GM19455 (cell line): ENCODE measurements around the gene DDR1.
"Not testable (repeated sequence)": the region's sequence is repeated elsewhere in the genome, so short reads cannot be mapped to it uniquely, and the experiment has no call there.

Source experiments
- ATAC-seq: cut with Tn5 transposase; IDR thresholded peaks from one replicate; pipeline ENCODE4 v1.9.1; 2021; ENCODE audit not compliant: unreplicated experiment

Gene DDR1

GRCh38 chr6:30852459-30852858 lies 31.9 kb upstream of the DDR1 start:
- not testable (repeated sequence) for ATAC-seq

DNA sequence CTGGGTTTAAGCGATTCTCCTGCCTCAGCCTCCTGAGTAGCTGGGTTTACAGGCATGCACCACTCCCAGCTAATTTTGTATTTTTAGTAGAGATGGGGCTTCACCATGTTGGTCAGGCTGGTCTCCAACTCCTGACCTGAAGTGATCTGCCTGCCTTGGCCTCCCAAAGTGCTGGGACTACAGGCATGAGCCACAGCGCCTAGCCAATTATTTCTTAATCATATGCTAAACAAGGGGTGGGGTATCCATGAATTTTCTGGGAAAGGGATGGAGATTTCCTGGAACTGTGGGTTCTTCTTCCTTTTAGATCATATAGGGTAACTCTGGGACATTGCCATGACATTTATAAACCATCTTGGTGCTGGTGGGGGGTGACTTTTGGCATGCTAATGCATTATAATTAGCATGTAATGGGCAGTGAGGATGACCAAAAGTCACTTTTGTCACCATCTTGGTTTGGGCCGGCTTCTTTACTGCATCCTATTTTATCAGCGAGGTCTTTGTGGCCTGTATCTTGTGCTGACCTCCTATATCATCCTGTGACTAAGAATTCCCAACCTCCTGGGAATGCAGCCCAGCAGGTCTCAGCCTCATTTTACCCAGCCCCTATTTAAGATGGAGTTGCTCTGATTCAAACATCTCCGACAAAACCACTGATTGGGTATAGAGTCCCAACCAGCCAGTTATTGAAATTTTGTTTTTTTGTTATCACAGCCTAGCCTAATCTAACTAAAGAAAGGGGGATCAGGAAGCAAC lies 29.9 kb upstream of the DDR1 start:
- no peak for ATAC-seq

- ATAC-seq = no peak
Measured at GRCh38 chr6:30855429-30856075, 28.8 kb upstream of the DDR1 start.

DNA sequence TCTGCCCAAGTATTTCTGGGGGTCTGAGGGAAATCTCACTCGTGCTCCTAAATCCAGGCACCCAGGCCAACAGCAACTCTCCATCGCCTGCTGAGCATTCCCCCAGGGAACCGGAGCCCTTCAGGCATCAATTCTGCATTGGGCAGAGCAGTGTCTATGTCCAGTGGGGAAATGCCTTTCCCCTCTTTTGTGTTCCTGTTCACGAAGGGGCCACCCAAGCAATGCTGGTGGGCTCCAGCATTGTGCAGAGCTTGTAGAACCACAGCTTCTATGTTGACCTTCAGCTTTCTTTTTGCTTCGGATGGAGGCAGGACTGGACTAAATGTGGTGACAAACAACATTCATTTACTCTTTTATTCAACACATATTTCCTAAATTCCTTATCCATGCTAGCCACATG lies 27.2 kb upstream of the DDR1 start:
- ATAC-seq = no peak

DNA sequence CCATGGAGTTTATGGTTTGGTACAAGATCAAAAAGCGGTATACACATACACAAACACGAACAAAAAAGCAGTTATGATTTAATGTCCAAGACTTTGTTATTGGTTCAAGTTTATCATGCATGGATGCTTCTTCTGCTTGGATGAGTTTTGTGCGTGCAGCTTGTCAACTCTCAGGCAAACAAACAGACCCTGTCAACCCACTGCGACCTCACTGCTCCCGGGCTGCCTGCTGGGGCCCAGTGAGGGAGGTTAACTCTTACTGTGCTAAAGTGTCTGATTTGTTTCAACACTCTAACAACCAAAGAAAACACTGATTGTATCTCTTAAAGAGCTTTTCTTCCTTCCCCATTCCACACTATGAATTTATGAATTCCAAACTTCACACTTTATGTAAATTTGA lies 26.8 kb upstream of the DDR1 start:
- no peak for ATAC-seq

DNA sequence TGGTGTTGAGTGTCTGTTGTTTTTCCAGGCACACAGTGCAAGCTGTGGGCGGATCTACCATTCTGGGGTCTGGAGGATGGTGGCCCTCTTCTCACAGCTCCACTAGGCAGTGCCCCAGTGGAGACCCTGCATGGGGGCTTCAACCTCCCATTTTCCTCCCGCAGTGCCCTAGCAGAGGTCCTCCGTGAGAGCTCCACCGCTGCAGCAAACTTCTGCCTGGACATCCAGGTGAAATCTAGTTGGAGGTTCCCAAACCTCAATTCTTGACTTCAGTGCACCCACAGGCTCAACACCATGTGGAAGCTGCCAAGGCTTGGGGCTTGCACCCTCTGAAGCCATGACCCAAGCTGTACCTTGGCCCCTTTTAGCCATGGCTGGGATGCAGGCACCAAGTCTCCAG lies 24.6 kb upstream of the DDR1 start:
- not testable (repeated sequence) for ATAC-seq

- no peak for ATAC-seq
Measured at GRCh38 chr6:30861257-30862048, 22.9 kb upstream of the DDR1 start.

GRCh38 chr6:30862156-30862875 lies 22.0 kb upstream of the DDR1 start:
- ATAC-seq = no peak

DNA sequence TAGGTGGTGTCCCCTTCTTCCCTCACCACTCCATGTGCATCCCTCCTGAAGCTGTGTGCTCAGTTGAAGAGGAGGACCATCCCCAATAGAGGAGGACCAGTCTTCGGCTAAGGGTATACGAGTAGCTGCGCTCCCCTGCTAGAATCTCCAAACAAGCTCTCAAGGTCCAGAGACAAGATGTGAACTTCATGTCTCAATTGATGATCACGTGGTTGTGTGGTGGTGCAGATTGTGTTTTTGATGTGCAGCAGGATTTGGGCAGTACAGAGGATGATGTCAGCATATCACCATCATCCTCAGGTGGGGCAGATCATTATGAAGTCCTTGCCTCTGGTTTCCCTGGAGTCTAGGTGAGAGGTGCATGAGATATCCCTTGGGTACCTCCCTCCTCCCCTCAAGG lies 20.0 kb upstream of the DDR1 start:
- ATAC-seq = no peak

DNA sequence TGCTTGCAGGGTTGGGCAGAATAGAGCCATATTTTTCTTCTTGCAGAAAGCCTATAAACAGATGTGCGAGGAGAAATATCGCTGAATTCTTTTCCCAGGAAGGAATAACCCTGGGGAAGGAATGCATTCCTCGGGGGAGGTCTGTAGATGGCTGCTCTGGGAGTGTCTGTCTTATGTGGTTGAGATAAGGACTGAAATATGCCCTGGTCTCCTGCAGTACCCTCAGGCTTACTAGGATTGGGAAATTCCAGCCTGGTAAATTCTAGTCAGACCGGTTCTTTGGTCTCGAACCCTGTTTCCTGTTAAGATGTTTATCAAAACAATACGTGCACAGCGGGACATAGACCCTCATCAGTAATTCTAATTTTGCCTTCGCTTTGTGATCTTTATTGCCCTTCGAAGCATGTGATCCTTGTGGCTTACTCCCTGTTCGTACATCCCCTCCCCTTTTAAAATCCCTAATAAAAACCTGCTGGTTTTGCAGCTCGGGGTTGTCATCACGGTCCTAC lies 15.0 kb upstream of the DDR1 start:
- not testable (repeated sequence) for ATAC-seq

DNA sequence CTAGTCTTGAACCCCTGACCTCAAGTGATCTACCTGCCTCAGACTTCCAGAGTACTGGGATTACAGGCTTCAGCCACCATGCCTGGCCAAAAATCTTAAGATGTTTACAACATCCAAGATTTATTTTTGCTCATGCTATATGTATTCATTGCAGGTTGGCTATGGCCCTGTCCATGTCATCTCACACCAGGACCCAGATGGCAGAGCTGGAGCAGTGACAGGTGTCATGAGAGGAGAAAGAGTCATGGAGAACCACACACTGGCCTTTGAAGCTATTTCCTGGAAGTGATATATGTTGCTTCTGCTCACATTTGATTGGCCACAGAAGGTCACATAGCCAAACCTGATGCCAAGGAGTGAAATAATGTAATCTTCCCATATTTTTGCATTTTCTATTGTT lies 13.8 kb upstream of the DDR1 start:
- ATAC-seq = no peak

GRCh38 chr6:30871592-30872183 lies 12.6 kb upstream of the DDR1 start:
- no peak for ATAC-seq

GRCh38 chr6:30873137-30873640 lies 11.1 kb upstream of the DDR1 start:
- no peak for ATAC-seq

GRCh38 chr6:30873795-30874194 lies 10.5 kb upstream of the DDR1 start:
- ATAC-seq = not testable (repeated sequence)

DNA sequence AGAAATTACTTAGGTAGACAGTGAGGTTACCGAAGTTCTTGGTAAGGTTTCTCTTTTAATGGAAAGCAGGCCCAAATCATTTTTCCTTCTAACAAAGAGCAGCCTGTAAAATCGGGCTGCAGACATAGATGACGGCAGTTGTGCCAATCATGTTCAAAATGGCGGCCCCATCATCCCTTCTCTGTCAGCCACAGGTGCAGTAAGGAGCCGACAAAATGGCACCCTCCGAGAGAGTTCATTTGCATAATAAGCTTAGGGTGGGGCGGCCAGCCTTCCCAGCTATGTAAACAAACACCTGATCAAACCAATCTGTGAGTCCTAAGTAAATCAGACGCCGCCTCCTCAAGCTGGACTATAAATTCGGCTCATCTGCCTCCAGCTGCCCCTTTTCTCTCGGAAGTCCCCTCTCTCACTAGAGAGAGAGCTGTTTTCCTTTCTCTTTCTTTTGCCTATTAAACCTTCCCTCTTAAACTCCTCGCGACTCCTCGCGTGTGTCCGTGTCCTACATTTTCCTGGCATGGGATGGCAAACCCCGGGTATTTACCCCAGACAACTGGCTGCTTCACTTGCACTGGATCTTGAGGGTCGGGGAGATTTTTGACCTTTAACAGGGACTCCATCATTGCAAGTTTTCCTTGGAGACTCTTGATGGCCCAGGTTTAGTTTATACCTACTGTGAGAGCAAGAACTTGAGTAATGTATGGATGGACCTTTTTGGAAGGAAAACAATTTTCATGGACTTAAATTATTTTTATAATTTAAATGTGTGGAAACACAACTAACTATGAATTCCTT lies 8.9 kb upstream of the DDR1 start:
- ATAC-seq = no peak

DNA sequence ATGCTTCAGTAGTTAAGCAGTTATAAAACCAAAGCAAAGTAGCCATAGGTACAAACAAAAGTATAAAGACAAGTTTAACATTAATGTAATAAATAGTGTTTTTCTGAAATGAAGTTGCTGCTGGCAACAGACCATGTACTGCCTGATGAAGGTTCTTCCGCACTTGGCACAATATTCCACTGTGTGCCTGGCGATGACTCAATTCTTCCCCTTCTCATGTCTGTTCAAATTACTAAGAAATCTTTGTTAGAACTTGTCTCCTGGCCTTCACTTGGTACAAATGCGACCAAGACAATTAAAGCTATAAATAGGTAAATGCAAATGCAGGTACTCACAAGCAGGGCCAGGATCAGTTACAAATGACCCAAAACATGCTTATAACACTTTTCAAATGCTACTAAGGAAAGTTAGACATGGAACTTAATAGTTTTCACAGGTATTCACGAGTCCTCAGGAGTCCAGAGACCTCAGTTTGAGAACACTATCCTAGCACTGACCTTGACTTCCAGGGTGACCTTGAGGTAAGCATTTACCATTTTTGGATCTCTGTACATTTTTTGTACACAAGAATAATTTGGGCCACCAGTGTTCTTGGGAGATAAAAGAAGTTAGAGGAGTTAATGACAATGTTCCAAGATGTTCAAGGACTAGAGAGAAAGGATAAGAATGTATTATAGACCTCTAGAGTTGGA lies 8.1 kb upstream of the DDR1 start:
- ATAC-seq = no peak

- no peak for ATAC-seq
Measured at GRCh38 chr6:30877419-30878262, 6.7 kb upstream of the DDR1 start.
